Gastroesophageal sphincter (tissue), 4 donors: ENCODE data around the gene BLOC1S6. TPM values are rescaled to one million over a fixed set of nuclear protein-coding genes. Genes with fewer than 3 reads are reported as not detected.

Experiments
- ATAC-seq: fragments of 150-250 bp; one replicate; pipeline ENCODE4 v1.9.1; 2016; ENCODE audit warnings: mild to moderate bottlenecking, moderate library complexity
- H3K27ac ChIP-seq, 4 donors: fragments of 200-600 bp; sonication (generic) in 3 of 4; 1 replicate in 3 of 4; 2 replicates in 1 of 4; pipeline ENCODE4 v1.5.1; 2016 to 2019
- H3K27me3 ChIP-seq: fragments of 200-600 bp; sonication (generic); one replicate; pipeline ENCODE4 v1.5.1; 2019
- H3K36me3 ChIP-seq, 2 donors: fragments of 200-600 bp; sonication (generic); one replicate each; pipeline ENCODE4 v1.5.1; 2019; ENCODE audit warnings: control low read depth in 1 of 2
- H3K4me1 ChIP-seq, 3 donors: fragments of 200-600 bp; sonication (generic); 1 replicate in 2 of 3; 2 replicates in 1 of 3; pipeline ENCODE4 v1.5.1; 2016 to 2019; ENCODE audit warnings: control low read depth in 2 of 3
- H3K4me3 ChIP-seq, 2 donors: fragments of 200-600 bp; sonication (generic); one replicate each; pipeline ENCODE4 v1.5.1; 2019; ENCODE audit warnings: mild to moderate bottlenecking in 1 of 2, moderate library complexity in 1 of 2
- H3K9me3 ChIP-seq, 3 donors: fragments of 200-600 bp; sonication (generic); one replicate each; pipeline ENCODE4 v1.5.1; 2017 to 2019; ENCODE audit warnings: control low read depth in 2 of 3
- EP300 ChIP-seq: sonication (generic); formaldehyde crosslinking; IDR thresholded peaks from one replicate; pipeline ENCODE4 v1.6.1; 2017; ENCODE audit warnings: antibody characterized with exemption, mild to moderate bottlenecking
- POLR2A ChIP-seq, 2 donors: fragments of 450-650 bp; IDR thresholded peaks; one replicate each; pipeline ENCODE4 v1.6.1; 2017; ENCODE audit warnings: antibody characterized with exemption in 2 of 2, mild to moderate bottlenecking in 2 of 2, moderate library complexity in 1 of 2
- POLR2AphosphoS5 ChIP-seq: sonication (generic); formaldehyde crosslinking; IDR thresholded peaks from one replicate; pipeline ENCODE4 v1.6.1; 2017; ENCODE audit warnings: antibody characterized with exemption
- WGBS, 2 donors: methylation state at CpG; one replicate each; pipeline ENCODE4 v1.1.5; 2018; ENCODE audit warnings: low coverage in 1 of 2; 5-methylcytosine and 5-hydroxymethylcytosine counted together
- total RNA-seq, 4 donors: library from RNA; depleted of rRNA; stranded (reverse); fragments of >200 nt; gene quantifications; one replicate each; pipeline ENCODE4 v1.1.0, GENCODE V29; 2016
- TF ChIP-seq, protein P1 (sequence below), 4 experiments: fragments of 200-600 bp in 2 of 4; fragments of 450-650 bp in 2 of 4; sonication (generic) in 1 of 4; IDR thresholded peaks; one replicate each; pipeline ENCODE4 v1.5.1; 2017 to 2019; ENCODE audit warnings: antibody characterized with exemption in 4 of 4, mild to moderate bottlenecking in 2 of 4, moderate library complexity in 2 of 4

BLOC1S6 gene, protein sequence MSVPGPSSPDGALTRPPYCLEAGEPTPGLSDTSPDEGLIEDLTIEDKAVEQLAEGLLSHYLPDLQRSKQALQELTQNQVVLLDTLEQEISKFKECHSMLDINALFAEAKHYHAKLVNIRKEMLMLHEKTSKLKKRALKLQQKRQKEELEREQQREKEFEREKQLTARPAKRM
- total RNA-seq, result 10 to 100 TPM; 43.7 to 87.8 (median 54.3) TPM

DNA sequence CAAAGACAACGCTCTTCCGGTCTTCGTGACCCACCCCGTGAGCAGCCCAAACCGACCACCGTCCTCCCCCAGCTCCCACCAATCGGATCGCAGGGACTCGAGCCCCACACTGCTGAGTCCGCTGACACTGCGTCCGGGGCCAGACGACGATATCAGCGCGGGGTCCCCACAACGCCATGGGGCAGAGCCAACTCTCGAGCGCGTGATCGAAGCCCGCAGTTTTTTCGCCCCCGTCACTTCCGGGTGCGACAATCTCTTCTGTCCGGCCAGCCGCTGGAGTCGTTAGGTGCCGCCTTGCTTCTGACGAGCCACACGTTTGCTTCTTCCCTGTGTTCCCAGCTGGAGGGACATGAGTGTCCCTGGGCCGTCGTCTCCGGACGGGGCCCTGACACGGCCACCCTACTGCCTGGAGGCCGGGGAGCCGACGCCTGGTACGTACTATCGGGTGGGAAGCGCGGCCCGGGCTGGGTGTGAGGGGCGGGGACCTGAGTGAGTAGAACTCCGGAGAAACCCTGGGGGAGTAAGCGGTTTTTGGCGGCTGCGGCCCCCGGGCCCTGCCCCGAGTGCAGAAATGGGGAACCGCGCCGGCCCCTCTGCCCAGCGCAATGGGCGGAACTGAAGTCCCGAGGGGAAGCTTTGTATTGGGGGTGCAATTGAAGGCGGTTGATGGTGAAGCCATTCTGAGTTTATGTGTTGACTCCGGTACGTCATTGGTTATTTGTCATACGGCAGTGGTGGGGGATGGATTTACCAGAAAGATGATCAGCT is at the start of gene BLOC1S6:
TSS of gene BLOC1S6 (plus strand) at position 285 of the 768 bp plus-strand sequence. CDS start at position 350, 65 bp downstream.
- Histone ChIP-seq H3K36me3 (no peaks in the 10 kb centered on the region), H3K27me3 (no peaks in the 10 kb centered on the region), H3K4me1 (peaks cover 14 to 59% (median 30%) of the 10 kb centered on the region in 3 donors), H3K4me3 (peak within 1 kb of the TSS; percentile 63 to 76), H3K9me3 (no peaks in the 10 kb centered on the region), H3K27ac (peak within 1 kb of the TSS; percentile 92 to 97 (median 96))
- WGBS, 2 donors, result 0 to 6% methylated on average over 1 to 5 of the region's 62 CpGs
- TF ChIP-seq, protein P1, sequence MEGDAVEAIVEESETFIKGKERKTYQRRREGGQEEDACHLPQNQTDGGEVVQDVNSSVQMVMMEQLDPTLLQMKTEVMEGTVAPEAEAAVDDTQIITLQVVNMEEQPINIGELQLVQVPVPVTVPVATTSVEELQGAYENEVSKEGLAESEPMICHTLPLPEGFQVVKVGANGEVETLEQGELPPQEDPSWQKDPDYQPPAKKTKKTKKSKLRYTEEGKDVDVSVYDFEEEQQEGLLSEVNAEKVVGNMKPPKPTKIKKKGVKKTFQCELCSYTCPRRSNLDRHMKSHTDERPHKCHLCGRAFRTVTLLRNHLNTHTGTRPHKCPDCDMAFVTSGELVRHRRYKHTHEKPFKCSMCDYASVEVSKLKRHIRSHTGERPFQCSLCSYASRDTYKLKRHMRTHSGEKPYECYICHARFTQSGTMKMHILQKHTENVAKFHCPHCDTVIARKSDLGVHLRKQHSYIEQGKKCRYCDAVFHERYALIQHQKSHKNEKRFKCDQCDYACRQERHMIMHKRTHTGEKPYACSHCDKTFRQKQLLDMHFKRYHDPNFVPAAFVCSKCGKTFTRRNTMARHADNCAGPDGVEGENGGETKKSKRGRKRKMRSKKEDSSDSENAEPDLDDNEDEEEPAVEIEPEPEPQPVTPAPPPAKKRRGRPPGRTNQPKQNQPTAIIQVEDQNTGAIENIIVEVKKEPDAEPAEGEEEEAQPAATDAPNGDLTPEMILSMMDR (IDR thresholded peaks at IDR 0.05), result no peak
- TF ChIP-seq EP300 (no peak), POLR2AphosphoS5 (peak; percentile 87), POLR2A (IDR thresholded peaks at IDR 0.05) (peak; percentile 61 to 67)
- peak; percentile 90 for ATAC-seq

DNA sequence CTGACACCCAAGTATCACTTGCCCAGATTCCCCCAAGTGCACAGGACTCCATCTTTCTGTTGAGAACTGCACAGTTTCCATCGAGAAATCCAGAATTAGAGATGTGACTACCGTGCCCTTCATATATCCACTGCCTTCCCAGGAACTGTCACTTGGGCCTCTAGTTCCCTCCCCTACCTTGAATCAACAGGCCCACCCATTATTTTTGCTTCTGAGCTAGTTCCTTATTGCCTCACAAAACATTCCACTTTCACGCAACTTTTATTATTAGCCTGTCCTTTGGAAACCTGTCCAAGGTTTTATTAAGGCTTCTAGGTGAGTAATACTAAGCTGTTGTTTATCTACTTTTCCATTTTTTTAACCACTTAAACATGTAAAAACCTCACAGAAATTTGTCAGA is 47.5 kb upstream of the BLOC1S6 start:
- Histone ChIP-seq H3K36me3 (no peaks in the 10 kb centered on the region), H3K27me3 (no peaks in the 10 kb centered on the region), H3K4me3 (no peak overlapping the region), H3K9me3 (no peaks in the 10 kb centered on the region), H3K27ac (no peak overlapping the region), H3K4me1 (peaks cover 0 to 9% (median 0%) of the 10 kb centered on the region in 3 donors)
- WGBS, 2 donors, result 93 to 95% methylated on average over 3 of the region's 3 CpGs
- no peak for ATAC-seq
- TF ChIP-seq POLR2A (IDR thresholded peaks at IDR 0.05), result no peak
- TF ChIP-seq, protein P1 (IDR thresholded peaks at IDR 0.05), result no peak
- no peak for TF ChIP-seq POLR2AphosphoS5

DNA sequence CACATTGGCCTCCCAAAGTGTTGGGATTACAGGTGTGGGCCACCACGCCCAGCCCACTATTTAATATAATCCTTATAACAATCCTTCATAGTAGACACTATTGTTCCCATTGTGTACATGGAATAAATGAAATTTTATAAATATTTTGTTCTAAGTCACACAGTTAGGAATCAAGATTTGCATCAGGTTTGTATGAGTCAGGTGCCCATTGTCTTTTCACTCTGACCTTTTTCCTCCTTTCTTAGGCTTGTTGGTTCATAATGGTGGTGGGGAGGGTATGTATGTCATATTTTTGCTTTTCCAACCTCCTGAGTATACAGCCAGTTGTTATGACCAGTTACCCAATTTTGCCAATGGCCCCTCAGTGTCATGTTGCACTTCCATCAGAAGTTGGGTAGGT is 46.6 kb upstream of the BLOC1S6 start:
- no peak for ATAC-seq

DNA sequence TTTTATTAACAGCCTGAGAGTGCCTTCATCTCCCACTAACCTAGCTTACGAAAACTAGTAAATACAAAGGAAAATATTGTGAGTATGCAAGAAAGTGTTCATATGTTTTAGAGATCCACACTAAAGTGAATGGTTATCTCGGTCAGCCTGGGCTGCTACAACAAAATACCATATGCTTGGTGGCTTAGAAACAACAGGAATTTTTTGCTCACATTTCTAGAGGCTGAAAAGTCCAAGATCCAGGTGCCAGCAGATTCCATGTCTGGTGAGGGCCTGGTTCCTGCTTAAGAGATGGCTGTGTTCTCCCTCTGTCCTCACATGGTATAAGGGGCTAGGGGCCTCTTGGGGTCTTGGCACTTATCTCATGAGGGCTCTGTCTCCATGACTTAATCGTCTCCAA is 44.1 kb upstream of the BLOC1S6 start:
- Histone ChIP-seq H3K4me1 (no peaks in the 10 kb centered on the region), H3K27ac (no peak overlapping the region), H3K4me3 (no peak overlapping the region), H3K27me3 (no peaks in the 10 kb centered on the region), H3K36me3 (no peaks in the 10 kb centered on the region), H3K9me3 (no peaks in the 10 kb centered on the region)
- 86 to 88% methylated on average over 3 of the region's 3 CpGs for WGBS, 2 donors
- TF ChIP-seq, protein P1 (IDR thresholded peaks at IDR 0.05), result no peak
- TF ChIP-seq POLR2AphosphoS5 (no peak), POLR2A (IDR thresholded peaks at IDR 0.05) (no peak), EP300 (no peak)
- ATAC-seq, result no peak

More for the DNA sequence above, 46.6 kb upstream of the BLOC1S6 start:
- WGBS, 2 donors, result 86% methylated on average over 1 of the region's 1 CpG; no CpG with 5 or more reads in 1 of the 2 donors
- Histone ChIP-seq H3K9me3 (no peaks in the 10 kb centered on the region), H3K36me3 (no peaks in the 10 kb centered on the region), H3K4me3 (no peak overlapping the region), H3K4me1 (peaks cover 0 to 9% (median 0%) of the 10 kb centered on the region in 3 donors), H3K27ac (no peak overlapping the region), H3K27me3 (no peaks in the 10 kb centered on the region)
- TF ChIP-seq, protein P1 (IDR thresholded peaks at IDR 0.05), result no peak
